OCI-LY7 (cell line): ENCODE measurements around the gene RCVRN.

Source experiments
- CTCF ChIP-seq: fragments of 200-600 bp; sonication (generic); conservative IDR thresholded peaks from 2 replicates; pipeline ENCODE4 v1.5.1; 2014; ENCODE audit warnings: mild to moderate bottlenecking, antibody characterized with exemption, low read length, moderate library complexity, mixed read lengths
- EZH2phosphoT487 ChIP-seq: fragments of 200-600 bp; sonication (generic); IDR thresholded peaks from 2 replicates; pipeline ENCODE4 v1.6.1; 2018; ENCODE audit warnings: low read depth, borderline replicate concordance, mild to moderate bottlenecking, mixed run types, antibody characterized with exemption, low read length, moderate library complexity, mixed read lengths

- no peak for TF ChIP-seq CTCF
- TF ChIP-seq EZH2phosphoT487: no peak
Observed at GRCh38 chr17:9883451-9883850, 21.6 kb downstream of the RCVRN start.
